ENCODE data around the gene ENTHD1.

ENTHD1 gene

GRCh38 chr22:39832627-39833074, 60.9 kb downstream of the ENTHD1 start:
- peak; percentile 76 for TF ChIP-seq POLR2A (IDR thresholded peaks at IDR 0.05; ENCODE audit: low read length)
- no peak for TF ChIP-seq GATA1 (IDR thresholded peaks at IDR 0.05; ENCODE audit: low read depth, low read length)
- peak; percentile 92 to 94 for DNase-seq

- TF ChIP-seq POLR2A (IDR thresholded peaks at IDR 0.05; ENCODE audit: low read length) (no peak), GATA1 (IDR thresholded peaks at IDR 0.05; ENCODE audit: low read depth, low read length) (no peak)
- no peak for DNase-seq
These were observed 67.9 kb downstream of the ENTHD1 start for GRCh38 chr22:39825661-39826102.

GRCh38 chr22:39821008-39821407, 72.6 kb downstream of the ENTHD1 start:
- no peak for DNase-seq
- no peak for TF ChIP-seq POLR2A (IDR thresholded peaks at IDR 0.05; ENCODE audit: low read length)
- TF ChIP-seq GATA1 (IDR thresholded peaks at IDR 0.05; ENCODE audit: low read depth, low read length) = no peak

- no peak for DNase-seq
- no peak for TF ChIP-seq POLR2A (IDR thresholded peaks at IDR 0.05; ENCODE audit: low read length)
- no peak for TF ChIP-seq GATA1 (IDR thresholded peaks at IDR 0.05; ENCODE audit: low read depth, low read length)
These were observed 73.3 kb downstream of the ENTHD1 start for GRCh38 chr22:39820256-39820655.

- TF ChIP-seq POLR2A (IDR thresholded peaks at IDR 0.05; ENCODE audit: low read length) = no peak
- no peak for TF ChIP-seq GATA1 (IDR thresholded peaks at IDR 0.05; ENCODE audit: low read depth, low read length)
These were observed 74.1 kb downstream of the ENTHD1 start for GRCh38 chr22:39819429-39819828.

GRCh38 chr22:39818094-39818493, 75.5 kb downstream of the ENTHD1 start:
- no peak for TF ChIP-seq POLR2A (IDR thresholded peaks at IDR 0.05; ENCODE audit: low read length)
- no peak for TF ChIP-seq GATA1 (IDR thresholded peaks at IDR 0.05; ENCODE audit: low read depth, low read length)
- peak in 1 of 2 experiments; percentile 17 for DNase-seq

More at GRCh38 chr22:39819429-39819828, 74.1 kb downstream of the ENTHD1 start:
- DNase-seq = no peak

- DNase-seq = no peak
These were observed 77.6 kb downstream of the ENTHD1 start for GRCh38 chr22:39815932-39816331.

GRCh38 chr22:39814899-39815298, 78.7 kb downstream of the ENTHD1 start:
- TF ChIP-seq GATA1 (IDR thresholded peaks at IDR 0.05; ENCODE audit: low read depth, low read length) = no peak
- DNase-seq = no peak

More at GRCh38 chr22:39815932-39816331, 77.6 kb downstream of the ENTHD1 start:
- TF ChIP-seq POLR2A (IDR thresholded peaks at IDR 0.05; ENCODE audit: low read length) (no peak), GATA1 (IDR thresholded peaks at IDR 0.05; ENCODE audit: low read depth, low read length) (no peak)

GRCh38 chr22:39809772-39810557, 83.6 kb downstream of the ENTHD1 start:
- no peak for DNase-seq
- TF ChIP-seq GATA1 (IDR thresholded peaks at IDR 0.05; ENCODE audit: low read depth, low read length) (no peak), POLR2A (IDR thresholded peaks at IDR 0.05; ENCODE audit: low read length) (no peak)

GRCh38 chr22:39808081-39808480, 85.5 kb downstream of the ENTHD1 start:
- TF ChIP-seq GATA1 (IDR thresholded peaks at IDR 0.05; ENCODE audit: low read depth, low read length) = no peak
- TF ChIP-seq POLR2A (IDR thresholded peaks at IDR 0.05; ENCODE audit: low read length) = no peak
- peak; percentile 60 to 68 for DNase-seq

- DNase-seq = no peak
- no peak for TF ChIP-seq POLR2A (IDR thresholded peaks at IDR 0.05; ENCODE audit: low read length)
- no peak for TF ChIP-seq GATA1 (IDR thresholded peaks at IDR 0.05; ENCODE audit: low read depth, low read length)
These were observed 87.5 kb downstream of the ENTHD1 start for GRCh38 chr22:39806109-39806508.

- TF ChIP-seq POLR2A (IDR thresholded peaks at IDR 0.05; ENCODE audit: low read length) = no peak
- no peak for TF ChIP-seq GATA1 (IDR thresholded peaks at IDR 0.05; ENCODE audit: low read depth, low read length)
- DNase-seq = no peak
These were observed 88.4 kb downstream of the ENTHD1 start for GRCh38 chr22:39805117-39805516.

- TF ChIP-seq POLR2A (IDR thresholded peaks at IDR 0.05; ENCODE audit: low read length) (no peak), GATA1 (IDR thresholded peaks at IDR 0.05; ENCODE audit: low read depth, low read length) (no peak)
- no peak for DNase-seq
These were observed 90.9 kb downstream of the ENTHD1 start for GRCh38 chr22:39802682-39803081.

- TF ChIP-seq POLR2A (IDR thresholded peaks at IDR 0.05; ENCODE audit: low read length) = no peak
- TF ChIP-seq GATA1 (IDR thresholded peaks at IDR 0.05; ENCODE audit: low read depth, low read length) = no peak
- peak; percentile 66 to 87 for DNase-seq
These were observed 92.6 kb downstream of the ENTHD1 start for GRCh38 chr22:39800790-39801520.
